HG03342 (cell line): ENCODE results near the gene AFTPH.

ENCODE experiments used
- ATAC-seq: cut with Tn5 transposase; IDR thresholded peaks from one replicate; pipeline ENCODE4 v1.9.1; 2021; ENCODE audit warnings: mild to moderate bottlenecking, moderate library complexity; ENCODE audit not compliant: unreplicated experiment

AFTPH gene

GRCh38 chr2:64608867-64609226 is 84.7 kb downstream of the AFTPH start:
- ATAC-seq = no peak

GRCh38 chr2:64609227-64609941 is 85.3 kb downstream of the AFTPH start:
- peak; percentile 38 for ATAC-seq

- ATAC-seq = no peak
Observed at GRCh38 chr2:64609942-64610281, 85.8 kb downstream of the AFTPH start.

- ATAC-seq = no peak
Observed at GRCh38 chr2:64610316-64610855, 86.3 kb downstream of the AFTPH start.

- ATAC-seq = no peak
Observed at GRCh38 chr2:64612575-64613195, 88.6 kb downstream of the AFTPH start.

- ATAC-seq = no peak
Observed at GRCh38 chr2:64613276-64613675, 89.1 kb downstream of the AFTPH start.

- no peak for ATAC-seq
Observed at GRCh38 chr2:64615192-64615763, 91.2 kb downstream of the AFTPH start.

GRCh38 chr2:64615844-64616536 is 91.9 kb downstream of the AFTPH start:
- no peak for ATAC-seq

GRCh38 chr2:64617631-64618151 is 93.6 kb downstream of the AFTPH start:
- ATAC-seq = no peak

- ATAC-seq = no peak
Observed at GRCh38 chr2:64620661-64621060, 96.5 kb downstream of the AFTPH start.

- no peak for ATAC-seq
Observed at GRCh38 chr2:64622443-64623241, 98.5 kb downstream of the AFTPH start.

GRCh38 chr2:64623242-64623850 is 99.2 kb downstream of the AFTPH start:
- ATAC-seq = no peak

- ATAC-seq = no peak
Observed at GRCh38 chr2:64624108-64624610, 100.0 kb downstream of the AFTPH start.

GRCh38 chr2:64624862-64625261 is 100.7 kb downstream of the AFTPH start:
- no peak for ATAC-seq

GRCh38 chr2:64625299-64626145 is 101.4 kb downstream of the AFTPH start:
- ATAC-seq = no peak

- no peak for ATAC-seq
Observed at GRCh38 chr2:64626146-64626809, 102.2 kb downstream of the AFTPH start.

GRCh38 chr2:64626963-64627760 is 103.0 kb downstream of the AFTPH start:
- ATAC-seq = no peak
